HG03066 (cell line): ENCODE data around the gene PPP1R27.

ENCODE experiments used
- ATAC-seq: cut with Tn5 transposase; IDR thresholded peaks from one replicate; pipeline ENCODE4 v1.9.1; 2021; ENCODE audit warnings: low read depth; ENCODE audit not compliant: unreplicated experiment

Gene PPP1R27

DNA sequence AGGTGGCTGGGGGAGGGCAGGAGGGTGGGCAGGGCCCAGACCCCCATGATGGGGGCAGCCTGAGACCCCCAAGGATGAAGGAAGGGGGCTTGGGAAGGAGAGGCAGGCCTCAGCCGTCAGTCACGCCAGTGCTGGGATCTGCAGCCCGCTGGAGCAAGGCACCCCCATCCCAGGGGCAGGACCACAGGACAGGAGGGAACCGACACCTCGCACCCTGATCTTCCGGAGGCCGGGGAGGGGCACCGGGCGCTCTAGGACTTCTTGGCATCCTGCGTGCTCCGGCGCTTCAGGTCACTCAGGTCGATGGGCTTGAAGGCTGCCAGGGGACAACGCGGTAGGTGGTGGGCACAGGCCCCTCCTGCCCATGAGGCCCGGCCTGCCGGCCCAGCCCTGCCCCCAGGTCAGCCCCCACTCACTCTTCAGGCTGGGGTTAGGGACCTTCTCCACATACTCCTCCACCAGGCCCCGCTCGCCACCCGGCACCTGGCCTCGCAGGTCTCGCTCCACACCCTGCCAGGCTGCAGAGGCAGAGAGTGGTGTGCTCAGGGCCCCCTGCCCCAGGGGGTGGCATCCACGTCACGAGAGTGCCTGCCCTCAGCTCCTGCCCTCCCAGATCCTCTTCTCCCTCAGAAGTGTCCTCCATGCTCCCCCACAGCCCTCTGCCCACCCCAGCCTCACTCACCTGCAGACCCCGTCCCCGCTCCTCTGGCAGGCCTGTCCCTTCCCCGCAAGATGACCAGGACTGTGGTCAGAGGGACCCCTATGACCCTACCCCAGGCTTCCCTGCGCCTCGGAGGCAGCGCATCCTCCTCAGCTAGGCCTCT lies 11.6 kb downstream of the PPP1R27 start:
- no peak for ATAC-seq

DNA sequence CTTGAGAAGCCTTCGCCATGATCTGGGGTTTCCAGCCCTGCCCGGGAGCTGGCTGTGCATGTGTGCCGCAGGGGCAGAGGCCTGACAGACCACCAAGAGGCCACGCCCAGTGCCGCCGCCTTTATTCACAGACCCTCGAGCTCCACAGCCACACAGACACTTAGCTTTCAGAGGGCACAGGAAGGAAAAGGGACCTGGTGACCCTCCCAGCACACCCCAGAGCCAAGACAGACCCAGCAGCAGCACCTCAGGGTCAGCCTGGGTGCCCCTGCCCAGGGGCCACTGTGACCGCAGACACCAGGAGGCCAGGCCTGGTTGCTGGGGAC lies 12.6 kb downstream of the PPP1R27 start:
- no peak for ATAC-seq

DNA sequence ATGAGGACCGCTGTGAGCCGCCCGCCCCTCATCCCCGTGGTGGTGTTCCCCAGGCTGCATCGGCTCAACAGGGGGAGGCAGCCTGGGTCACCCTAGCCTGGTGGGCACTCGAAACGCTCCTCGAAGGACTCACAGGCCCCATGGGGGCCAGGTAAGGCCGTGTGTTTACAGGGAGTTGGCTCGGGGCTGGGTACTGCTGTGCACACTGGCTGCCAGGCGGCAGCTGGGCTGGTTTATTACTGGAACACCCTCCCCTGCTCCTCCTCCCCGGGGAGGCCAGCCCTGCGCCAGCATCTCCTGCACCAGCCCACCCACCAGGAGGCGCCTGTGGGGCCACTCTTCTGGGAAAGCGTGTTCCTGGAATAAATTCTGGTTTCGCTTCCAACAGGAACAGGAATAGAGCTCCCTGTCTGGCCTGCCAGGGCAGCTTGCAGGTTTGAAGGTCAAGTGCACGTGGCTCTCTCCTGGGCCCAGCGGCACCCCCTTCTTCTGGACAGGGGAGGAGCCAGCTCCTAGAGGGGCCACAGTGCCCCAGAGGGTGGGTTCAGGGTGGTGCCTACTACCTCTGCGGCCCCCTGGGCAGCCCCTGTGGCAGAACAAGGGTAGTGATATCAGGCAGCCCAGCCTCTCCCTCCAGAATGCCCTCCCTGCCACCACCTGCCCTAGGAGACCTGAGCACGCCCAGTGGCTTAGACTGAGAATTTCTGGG lies 13.1 kb downstream of the PPP1R27 start:
- no peak for ATAC-seq

- ATAC-seq = no peak
These were observed 13.7 kb downstream of the PPP1R27 start for GRCh38 chr17:81821147-81821546.

GRCh38 chr17:81819708-81820107 lies 15.1 kb downstream of the PPP1R27 start:
- no peak for ATAC-seq

DNA sequence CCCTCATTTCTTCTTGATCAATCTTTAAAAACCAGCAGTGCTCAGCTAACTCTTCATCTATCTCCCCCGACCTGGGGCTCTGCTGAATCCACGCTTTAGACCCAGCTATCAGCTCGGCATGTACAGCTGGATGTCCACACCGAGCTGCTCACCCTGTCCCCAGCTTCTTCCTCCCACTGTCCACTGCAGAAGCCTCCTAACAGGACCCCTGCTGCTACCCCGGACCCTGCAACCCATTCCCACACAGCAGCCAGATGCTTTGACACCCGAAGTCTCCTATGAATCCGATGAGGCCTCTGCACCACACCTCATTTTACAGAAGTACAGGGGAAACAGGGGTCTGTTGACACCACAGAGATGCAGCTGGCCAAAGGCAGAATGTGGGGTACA lies 17.1 kb downstream of the PPP1R27 start:
- no peak for ATAC-seq

- ATAC-seq = no peak
These were observed 19.2 kb downstream of the PPP1R27 start for GRCh38 chr17:81815646-81815986.

GRCh38 chr17:81814748-81815645 lies 19.9 kb downstream of the PPP1R27 start:
- no peak for ATAC-seq

- ATAC-seq = no peak
These were observed 20.8 kb downstream of the PPP1R27 start for GRCh38 chr17:81813861-81814683.

- ATAC-seq = no peak
These were observed 21.5 kb downstream of the PPP1R27 start for GRCh38 chr17:81813371-81813684.

GRCh38 chr17:81812571-81813370 lies 22.1 kb downstream of the PPP1R27 start:
- ATAC-seq = no peak

DNA sequence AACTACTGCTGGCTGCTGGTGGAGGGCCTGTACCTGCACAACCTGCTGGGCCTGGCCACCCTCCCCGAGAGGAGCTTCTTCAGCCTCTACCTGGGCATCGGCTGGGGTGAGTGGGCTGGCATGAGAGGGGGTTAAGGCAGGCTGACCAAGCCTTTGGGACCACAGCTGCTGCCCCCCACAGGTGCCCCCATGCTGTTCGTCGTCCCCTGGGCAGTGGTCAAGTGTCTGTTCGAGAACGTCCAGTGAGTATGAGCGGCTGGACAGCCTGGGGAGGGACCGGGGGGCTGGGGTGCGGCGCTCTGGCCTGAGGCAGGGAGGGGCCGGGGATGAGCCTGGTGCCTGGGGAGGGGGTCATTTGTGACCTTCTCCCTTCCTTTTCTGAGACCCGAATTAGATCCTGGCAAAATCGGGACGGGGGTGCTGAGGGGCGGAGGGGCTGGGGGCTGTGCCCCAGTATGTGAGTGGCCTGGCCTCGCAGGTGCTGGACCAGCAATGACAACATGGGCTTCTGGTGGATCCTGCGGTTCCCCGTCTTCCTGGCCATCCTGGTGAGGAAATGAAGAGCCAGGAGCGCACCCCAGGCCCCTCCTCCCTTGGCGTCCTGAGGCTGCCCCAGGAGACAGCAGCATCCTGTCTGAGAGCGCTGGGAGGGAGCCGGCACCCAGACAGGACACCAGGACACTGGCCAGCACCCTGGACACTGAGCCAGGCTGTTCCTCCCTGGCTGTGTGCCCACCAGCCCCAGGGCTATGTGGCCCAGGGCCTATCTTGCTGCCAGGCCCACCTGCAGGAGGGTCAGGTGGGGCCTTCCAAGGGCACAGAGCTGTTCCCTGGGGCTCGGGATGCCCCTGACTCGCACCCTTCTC lies 22.9 kb downstream of the PPP1R27 start:
- ATAC-seq = no peak

- ATAC-seq = no peak
These were observed 23.8 kb downstream of the PPP1R27 start for GRCh38 chr17:81810892-81811704.

GRCh38 chr17:81810476-81810875 lies 24.4 kb downstream of the PPP1R27 start:
- ATAC-seq = no peak

DNA sequence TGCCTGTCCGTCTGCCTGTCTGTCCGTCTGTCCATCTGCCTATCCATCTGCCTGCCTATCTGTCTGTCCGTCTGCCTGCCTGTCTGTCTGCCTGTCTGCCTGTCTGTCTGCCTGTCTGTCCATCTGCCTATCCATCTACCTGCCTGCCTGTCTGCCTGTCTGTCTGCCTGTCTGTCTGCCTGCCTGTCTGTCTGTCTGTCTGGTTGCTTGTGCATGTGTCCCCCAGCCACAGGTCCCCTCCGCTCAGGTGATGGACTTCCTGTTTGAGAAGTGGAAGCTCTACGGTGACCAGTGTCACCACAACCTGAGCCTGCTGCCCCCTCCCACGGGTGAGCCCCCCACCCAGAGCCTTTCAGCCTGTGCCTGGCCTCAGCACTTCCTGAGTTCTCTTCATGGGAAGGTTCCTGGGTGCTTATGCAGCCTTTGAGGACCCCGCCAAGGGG lies 25.3 kb downstream of the PPP1R27 start:
- ATAC-seq = no peak

DNA sequence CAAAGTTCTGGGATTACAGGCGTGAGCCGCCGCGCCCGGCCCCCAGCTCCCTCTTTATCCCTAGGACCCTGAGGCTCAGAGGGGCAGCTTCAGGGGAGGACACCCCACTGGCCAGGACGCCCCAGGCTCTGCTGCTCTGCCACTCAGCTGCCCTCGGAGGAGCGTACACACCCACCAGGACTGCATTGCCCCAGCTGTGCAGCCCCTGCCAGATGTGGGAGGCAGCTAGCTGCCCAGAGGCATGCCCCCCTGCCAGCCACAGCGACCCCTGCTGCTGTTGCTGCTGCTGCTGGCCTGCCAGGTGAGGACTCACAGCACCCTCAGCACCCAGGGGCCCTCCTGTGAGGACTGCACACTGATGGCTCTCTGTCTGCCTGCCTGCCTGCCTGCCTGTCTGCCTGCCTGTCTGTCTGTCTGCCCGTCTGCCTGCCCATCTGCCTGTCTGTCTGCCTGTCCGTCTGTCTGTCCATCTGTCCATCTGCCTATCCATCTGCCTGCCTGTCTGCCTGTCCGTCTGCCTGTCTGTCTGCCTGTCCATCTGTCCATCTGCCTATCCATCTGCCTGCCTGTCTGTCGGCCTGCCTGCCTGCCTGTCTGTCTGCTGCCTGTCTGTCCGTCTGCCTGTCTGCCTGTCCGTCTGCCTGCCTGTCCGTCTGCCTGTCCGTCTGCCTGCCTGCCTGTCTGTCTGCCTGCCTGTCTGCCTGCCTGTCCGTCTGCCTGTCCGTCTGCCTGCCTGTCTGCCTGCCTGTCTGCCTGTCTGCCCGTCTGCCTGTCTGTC lies 25.9 kb downstream of the PPP1R27 start:
- no peak for ATAC-seq

DNA sequence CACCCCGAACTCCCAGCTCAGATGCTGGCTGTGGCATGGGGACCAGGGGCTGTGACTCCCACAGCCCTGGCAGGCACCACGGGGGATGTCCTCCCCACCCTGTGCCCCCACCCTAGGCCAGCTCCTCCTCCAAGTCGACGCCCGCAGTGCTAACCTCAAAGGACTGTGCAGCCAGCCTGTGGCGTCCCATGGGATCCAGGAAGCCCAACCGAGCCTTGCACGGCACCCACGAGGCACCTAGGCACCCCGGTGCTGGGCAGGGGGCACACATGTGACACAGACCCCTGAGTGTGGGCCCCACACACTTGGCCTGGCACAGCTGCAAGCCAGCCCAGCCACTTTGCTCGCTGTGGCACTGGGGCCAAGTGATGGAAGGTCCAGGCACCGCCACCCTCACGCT lies 27.0 kb downstream of the PPP1R27 start:
- ATAC-seq = no peak
